Raji (cell line): ENCODE measurements around the gene ZNF536.

Experiments
- POLR2A ChIP-seq: IDR thresholded peaks from 2 replicates; pipeline ENCODE4 v1.6.1; 2011; ENCODE audit warnings: low read depth, low read length, control low read depth; ENCODE audit not compliant: insufficient read depth

The ZNF536 gene

DNA sequence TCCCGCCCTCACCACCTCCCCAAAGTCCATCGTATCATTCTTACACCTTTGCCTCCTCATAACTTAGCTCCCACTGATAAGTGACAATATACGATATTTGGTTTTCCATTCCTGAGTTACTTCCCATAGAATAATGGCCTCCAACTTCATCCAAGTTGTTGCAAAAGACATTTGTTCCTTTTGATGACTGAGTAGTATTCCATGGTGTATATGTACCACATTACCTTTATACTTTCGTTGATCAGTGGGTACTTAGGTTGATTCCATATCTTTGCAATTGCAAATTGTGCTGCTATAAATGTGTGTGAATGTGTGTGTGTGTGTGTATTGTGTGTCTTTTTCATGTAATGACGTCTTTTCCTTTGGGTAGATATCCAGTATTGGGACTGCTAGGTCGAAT, 109.6 kb downstream of the ZNF536 start:
- no peak for TF ChIP-seq POLR2A

DNA sequence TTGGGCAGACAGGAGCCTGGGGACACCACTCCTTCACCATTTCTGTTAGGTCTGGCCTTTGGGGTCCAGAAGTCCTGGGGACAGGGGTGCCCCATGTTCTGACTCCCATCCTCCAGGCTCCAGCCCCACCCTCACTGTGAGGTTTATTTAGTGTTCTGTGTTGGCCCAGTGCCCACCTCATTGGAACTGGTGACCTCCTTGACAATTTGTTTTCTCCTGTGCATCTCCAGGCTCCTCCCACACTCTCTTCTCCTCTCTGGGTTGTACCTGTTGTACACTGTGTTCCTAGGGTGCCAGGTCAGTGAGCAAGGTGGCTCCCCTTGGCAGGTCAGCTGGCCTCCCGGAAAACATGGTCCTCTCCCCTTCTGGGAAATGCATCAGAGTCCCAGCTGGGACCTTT, 110.8 kb downstream of the ZNF536 start:
- no peak for TF ChIP-seq POLR2A

DNA sequence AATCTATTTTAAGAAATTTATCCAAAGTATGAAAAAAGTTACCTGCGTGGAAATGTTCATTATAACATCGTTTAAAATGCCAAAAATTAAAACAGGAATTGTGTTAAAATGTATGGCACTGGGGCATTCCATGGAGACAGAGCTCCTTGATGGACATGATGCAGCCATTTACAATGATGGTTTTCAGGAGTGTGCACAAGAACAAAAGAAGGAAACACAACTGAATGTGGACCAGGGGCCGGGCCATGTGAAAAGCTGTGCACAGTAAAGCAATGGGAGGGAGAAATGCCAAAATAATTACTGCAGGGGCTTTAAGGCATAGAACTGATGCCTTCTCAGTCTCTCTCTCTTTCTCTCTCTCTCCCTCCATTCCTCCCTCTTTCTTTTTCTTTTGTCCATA, 115.0 kb downstream of the ZNF536 start:
- no peak for TF ChIP-seq POLR2A

DNA sequence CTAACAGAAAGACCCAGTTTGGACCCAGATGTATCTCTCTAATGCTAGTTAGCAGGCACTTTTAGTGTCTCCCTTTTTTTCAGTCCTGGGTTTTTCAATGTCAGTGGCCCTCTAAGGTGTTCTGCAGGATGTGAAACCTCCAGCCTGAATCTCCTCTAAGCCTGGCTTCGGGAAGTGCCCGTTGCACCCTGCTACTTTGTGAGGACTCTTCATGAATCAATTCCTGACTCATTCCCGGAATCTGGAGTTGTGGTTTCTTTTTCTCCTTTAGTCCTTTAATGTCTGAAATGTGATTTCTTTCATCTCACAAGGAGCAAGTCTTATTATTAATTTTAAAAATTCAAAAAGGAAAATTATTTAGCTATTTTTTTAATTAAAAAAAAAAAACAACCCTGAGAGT, 116.0 kb downstream of the ZNF536 start:
- no peak for TF ChIP-seq POLR2A

DNA sequence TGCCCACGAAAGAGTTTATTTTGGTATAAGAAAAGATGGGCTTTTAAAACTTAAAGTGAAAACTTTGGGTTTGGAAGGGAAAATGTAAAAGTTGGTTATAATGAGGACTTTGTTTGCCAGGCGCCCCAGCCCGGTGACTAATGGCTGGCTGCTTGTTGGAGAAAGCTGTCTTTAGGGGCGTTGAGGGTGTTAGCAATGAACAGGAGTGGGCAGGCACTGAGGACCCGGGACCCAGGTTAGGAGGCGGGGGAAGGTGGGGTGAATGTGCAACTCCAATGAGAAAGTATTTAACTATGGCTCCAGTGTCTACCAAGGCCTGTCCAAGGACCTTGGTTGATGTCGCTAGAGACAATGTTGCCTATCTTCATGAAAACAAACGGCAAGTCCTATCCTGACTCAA, 118.6 kb downstream of the ZNF536 start:
- TF ChIP-seq POLR2A: no peak

DNA sequence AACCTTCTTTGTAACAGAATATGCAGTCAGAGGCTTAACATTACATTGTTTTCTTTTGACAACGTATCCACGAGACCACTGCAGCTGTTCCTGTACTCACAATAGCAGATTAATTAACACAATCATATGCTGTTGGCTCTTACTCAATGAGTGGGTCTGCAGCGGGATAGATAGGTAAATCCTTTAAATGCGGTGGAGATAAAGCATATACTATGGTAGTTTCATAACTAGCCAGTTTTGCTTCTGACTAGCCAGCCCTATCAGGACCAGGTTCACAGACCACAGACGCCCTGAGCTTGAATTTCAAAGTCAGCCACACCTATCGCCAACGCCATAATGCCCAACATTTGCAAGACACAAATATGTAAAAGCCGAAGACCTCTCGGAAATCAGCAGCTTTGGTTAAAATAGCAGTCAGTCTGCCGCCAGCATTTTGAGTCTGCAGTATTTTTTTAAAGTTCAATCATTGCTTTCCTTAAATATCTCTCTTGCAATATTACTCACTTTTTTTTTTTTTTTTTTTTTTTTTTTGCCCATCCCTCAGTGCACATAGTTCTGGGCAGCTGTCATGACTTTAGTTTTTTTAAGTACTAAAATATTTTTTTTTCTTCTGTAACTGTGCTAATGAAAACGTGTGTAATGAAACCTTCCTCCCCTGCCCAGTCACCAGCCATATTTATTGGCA, 120.5 kb downstream of the ZNF536 start:
- TF ChIP-seq POLR2A: no peak

DNA sequence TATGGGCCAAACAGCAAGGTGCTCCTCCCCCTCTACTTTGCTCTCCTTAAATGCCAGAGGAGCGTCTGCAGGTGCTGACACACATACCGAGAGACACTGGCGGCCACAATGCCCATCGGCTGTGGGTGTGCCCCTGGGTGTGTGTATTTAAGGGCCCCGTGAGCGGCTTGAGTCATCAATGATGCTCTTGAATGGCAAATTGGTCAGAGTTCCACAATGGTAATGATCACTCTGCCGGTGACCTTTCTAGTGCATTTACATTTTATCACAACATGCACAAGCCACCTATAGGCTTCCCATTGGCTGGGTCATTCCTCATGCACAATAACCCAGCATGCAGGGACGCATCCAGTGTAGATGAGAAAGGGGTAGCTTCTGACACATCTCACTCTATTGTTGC, 124.8 kb downstream of the ZNF536 start:
- TF ChIP-seq POLR2A: no peak

DNA sequence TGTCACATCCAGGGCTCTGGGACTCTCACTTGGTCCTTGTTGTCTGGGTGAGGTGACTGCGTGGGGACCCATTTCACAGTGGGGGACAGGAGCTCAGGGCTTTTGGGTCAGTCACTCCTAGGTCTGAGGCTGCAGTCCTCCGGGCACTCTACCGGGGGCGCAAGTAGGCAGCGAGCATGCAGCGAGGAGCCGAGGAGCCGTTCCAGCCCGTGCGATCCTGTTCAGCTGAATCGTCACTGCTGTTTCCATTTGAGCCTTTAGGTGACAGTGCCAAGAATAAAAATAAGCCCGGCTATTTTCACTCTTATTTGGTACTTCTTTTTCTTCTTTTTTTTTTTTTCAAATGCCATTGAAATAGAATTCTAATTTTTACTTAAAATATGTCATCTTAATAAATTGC, 126.5 kb downstream of the ZNF536 start:
- TF ChIP-seq POLR2A: no peak

DNA sequence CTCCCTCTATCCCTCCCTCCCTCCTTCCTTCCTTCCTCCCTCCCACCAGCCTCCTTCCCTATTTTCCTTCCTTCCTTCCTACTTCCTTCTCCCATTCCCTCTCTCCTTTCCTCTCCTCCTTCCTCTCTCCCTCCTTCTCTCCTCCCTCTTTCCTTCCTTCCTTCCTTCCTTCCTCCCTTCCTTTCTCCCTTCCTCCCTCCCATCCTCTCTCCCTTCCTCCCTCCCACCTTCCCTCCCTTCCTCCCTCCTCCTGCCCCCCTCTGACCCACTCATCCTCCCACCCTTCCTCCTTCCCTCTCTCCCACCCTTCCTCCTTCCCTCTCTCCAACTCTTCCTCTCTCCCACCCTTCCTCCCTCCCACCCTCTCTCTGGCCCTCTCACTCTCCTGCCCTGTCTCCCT, 132.1 kb downstream of the ZNF536 start:
- TF ChIP-seq POLR2A: no peak

DNA sequence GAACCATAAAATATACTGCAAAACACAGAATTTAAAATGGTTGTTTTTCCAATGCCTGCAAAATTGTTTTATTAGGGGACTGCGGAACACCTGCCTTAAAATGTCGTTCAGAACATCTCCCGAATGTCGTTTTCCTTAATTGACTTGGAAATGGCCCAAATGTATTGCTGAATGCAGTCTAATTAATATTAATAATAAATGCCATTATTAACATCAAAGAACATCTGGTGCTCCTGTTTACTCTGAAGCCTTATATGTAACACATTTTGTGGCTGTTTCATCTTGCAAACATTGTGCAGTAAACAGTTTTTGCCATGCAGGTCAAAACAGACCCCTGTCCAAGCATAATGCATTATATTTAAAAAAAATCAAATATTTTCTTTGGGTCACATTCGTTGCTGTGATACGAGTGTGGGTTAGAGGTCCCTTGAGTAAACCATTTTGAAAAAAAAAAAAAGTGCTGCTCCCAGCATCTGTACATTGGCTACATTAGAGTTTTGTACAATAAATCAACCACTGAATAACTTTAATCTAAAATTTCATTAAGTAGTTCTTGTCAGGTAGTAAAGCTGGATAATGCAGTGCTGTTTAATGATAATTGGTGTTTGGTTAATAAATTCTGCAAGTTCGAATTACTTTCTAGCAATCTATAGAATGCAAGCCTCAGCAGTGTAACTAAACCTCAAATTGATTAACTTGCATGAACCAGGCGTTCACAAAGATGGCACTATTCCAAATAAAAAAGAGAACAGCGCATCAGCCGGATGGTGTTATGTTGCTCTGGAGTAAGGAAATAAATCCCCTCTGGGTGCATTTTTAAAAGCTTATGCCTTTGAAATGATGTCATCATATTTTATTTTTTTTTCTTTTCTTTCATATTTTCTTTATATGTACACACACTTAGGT, 140.2 kb downstream of the ZNF536 start:
- no peak for TF ChIP-seq POLR2A

DNA sequence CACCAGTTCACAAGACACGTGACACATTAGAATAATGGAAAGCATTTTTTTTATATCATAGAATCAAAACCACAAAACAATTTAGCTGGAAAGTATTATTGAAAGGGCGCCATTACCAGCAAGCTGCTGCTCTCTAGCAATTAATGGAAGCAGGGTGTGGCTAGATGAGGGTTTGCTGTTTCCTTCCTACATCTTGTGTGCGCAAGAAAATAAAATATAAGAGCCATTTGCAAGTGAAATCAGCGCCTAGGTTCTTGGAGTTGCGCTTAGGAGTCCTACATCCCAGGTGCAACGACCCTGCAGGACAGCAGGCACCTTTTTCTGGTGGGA, 140.9 kb downstream of the ZNF536 start:
- no peak for TF ChIP-seq POLR2A

DNA sequence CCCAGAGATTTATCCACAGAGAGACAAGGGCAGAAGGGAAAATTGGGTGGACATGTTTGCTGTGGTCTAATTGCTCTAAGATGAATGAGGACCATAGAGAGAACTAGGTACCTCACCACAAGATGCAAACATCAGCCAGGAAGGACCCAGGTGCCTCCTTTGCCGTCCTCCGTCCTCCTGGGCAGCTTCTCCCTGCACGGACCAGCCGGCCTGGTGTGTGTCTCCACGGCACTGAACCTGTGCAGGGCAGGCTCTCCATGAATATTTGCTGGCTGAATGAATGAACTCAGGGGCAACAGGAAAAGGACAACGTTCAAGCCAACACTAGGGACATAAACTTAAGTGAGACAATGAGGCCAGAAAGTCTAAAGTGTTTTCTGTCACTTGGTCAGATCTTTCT, 143.9 kb downstream of the ZNF536 start:
- TF ChIP-seq POLR2A: no peak

DNA sequence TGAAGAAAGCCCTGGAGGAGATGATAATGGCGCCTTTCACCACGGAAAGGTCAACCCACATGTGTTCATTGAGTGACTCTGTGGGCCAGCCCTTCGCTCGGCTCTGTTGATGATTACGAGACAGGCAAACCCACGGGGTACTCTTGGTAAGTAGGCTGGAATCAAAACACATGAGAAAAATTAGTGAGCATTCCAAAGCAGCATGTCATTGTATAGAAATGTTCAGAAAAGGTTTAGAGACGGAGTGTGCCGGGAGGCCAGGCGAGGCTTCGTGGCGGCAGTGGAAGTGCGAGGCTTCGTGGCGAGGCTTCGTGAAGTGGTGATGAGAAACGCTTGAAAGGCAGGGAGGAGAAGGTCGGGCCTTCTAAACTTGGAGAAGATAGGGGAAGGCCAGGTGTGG, 144.3 kb downstream of the ZNF536 start:
- no peak for TF ChIP-seq POLR2A

DNA sequence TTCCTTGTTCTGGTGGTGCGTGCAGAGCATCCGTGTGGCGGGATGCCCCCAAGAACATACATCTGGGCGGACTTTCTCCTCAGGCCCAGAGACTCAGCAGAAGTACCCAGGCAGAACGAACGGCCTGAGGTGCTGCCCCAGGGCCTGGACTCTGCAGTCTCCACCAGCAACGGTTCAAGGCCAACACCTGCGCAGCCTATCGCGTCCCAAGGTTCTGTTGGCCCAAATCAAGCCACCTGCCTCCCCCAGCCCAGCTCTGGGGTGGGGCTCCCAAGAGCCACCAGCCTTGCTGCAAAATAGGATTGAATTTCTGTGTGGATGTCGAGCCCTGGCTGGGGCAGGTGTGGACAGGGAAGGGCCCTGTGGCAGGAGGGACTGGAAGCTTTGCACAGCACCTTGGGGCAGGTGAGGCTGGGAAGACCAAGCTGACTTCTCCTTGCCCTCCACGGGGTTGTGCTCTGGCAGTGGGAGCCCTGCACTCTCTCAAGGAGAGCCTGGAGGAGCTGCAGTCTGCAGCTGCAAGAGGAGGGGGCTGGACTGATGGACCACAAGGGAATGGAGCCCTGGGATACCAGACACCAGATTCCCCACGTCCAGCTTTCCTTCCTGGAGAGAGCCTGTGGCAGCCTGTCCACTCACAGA, 146.9 kb downstream of the ZNF536 start:
- no peak for TF ChIP-seq POLR2A

DNA sequence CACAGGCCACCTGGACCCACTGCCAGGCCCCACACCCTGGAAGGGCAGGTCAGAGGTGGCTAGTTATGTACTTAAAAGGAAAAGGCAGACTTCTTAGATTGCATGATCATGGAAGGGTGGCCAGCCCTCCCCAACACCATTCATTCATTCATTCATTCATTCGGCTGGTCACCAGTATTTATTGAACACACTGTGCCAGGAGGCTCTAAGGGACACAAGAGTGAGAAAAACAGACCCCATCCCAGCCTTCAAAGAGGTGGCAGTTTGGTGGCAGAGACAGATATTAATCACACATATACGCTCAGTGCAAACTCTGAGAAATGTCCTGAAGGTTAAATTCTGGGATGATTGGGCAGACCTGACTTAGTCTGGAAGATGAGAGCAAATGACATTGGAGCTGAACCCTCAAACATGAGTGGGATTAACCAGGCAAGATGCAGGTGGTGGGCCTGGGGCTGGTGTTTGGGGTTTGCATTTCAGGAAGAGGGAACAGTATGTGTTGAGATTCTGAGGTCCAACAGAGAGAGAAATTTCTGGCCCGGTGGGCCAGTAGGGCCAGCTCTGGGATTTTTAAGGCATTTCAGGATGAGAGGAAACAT, 147.5 kb downstream of the ZNF536 start:
- TF ChIP-seq POLR2A: no peak
